Epidermal melanocyte (primary cell): ENCODE results near the gene CMIP.

Experiments
- DNase-seq: peaks from one replicate; pipeline ENCODE4 v3.0.0; 2011; ENCODE audit warnings: low spot score; ENCODE audit not compliant: insufficient read length

Gene CMIP

DNA sequence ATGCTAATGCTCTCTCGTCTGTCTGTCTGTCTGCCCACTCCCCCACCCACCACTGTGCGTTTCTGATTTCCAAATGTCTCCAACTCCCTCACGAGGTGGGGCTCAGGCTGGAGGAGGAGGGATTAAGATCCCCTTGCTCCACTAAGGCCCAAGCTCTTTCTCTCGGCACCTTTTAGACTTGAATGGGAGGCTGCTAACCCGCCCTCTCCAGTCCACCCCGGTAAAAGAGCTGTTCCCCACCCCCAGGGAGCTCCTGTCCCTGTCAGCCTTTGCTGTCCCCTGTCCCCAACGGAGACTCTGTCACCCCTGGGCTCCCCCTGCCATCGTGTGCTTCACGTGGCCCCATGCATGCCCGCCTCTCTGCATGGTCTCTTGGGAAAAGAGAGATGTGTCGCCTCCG, 266.0 kb downstream of the CMIP start:
- no peak for DNase-seq

- DNase-seq, result peak; percentile 81
Measured at GRCh38 chr16:81711657-81712319, 267.2 kb downstream of the CMIP start.

- DNase-seq, result no peak
Measured at GRCh38 chr16:81712681-81713080, 268.1 kb downstream of the CMIP start.

DNA sequence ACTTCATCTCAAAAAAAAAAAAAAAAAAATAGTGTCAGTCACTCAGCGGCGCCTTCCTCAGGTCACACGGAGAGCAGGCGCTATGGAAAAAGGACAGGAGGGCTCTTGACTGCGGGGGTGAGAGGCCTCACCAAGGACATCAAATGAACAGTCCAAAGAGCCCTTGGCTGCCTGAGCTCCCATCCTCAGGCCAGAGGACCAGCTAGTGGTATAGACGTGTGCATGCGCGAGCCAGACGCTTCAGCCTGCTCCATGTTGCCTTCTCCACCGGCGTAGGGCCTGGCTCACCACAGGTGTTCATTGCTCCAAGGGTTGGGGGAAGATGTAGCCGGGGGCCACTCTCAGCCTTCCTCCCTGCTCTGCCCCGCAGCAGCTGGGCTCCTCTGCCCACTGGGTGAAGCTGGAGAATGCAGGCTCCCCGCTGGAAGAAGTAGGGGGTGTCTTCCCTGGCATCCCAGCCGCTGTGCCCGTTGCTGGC, 268.7 kb downstream of the CMIP start:
- DNase-seq, result no peak

DNA sequence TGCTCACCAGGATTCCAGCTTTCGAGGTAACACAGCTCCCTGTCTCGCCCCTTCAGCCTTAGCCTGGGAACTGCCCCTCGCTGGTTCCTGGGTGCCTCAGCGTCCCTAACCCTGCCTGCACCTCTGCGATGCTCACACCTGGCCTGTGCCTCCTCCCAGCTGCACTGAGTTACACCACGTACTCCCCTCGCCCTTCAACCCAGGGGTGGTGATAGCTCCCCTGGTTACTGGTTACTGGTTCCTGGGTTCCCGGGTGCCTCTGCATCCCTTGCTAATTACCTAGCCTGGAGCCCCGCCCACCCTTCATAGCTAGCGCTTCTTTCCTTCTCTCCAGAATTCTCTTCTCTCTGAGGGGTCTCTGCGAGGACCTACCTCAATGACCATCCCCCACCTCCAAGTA, 269.2 kb downstream of the CMIP start:
- no peak for DNase-seq

- DNase-seq, result no peak
Measured at GRCh38 chr16:81714583-81714982, 270.0 kb downstream of the CMIP start.

- no peak for DNase-seq
Measured at GRCh38 chr16:81715358-81716196, 271.0 kb downstream of the CMIP start.

- no peak for DNase-seq
Measured at GRCh38 chr16:81716478-81717225, 272.0 kb downstream of the CMIP start.

GRCh38 chr16:81717662-81718189, 273.1 kb downstream of the CMIP start:
- DNase-seq, result no peak

GRCh38 chr16:81718637-81719036, 274.0 kb downstream of the CMIP start:
- no peak for DNase-seq

- no peak for DNase-seq
Measured at GRCh38 chr16:81719993-81720392, 275.4 kb downstream of the CMIP start.

DNA sequence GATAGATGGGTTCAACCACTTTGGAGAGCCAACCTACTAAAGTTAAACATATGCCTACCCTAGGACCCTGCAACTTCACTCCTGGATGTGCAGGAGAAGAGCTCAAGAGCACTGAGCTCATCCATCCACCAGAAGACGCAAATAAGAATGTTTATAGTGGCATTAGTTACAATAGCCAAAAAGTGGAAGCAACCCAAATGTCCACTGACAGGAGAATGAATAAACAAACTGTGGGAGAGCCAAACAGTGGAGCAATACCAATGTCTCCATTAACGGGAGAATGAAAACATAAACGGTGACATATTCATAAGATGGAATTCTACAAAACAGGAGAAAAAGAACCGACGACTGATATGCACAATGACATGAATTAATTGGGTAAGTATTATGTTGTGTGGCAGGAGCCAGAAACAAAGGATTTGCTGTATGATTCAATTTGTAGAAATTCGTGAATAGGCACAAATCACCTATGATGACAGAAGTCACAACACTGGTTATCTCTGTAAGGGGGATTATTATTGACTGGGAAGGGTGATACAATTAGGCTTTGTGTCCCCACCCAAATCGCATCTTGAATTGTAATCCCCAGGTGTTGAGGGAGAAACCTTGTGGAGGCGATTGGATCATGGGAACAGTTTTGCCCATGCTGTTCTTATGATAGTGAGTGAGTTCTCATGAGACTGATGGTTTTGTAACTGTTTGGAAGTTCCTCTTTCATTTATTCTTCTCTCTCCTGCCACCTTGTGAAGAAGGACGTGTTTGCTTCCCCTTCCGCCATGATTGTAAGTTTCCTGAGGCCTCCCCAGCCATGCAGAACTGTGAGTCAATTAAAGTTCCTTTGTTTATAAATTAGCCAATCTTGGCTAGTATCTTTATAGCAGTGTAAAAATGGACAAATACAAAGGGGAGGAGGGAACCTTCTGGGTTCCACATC, 276.6 kb downstream of the CMIP start:
- no peak for DNase-seq

DNA sequence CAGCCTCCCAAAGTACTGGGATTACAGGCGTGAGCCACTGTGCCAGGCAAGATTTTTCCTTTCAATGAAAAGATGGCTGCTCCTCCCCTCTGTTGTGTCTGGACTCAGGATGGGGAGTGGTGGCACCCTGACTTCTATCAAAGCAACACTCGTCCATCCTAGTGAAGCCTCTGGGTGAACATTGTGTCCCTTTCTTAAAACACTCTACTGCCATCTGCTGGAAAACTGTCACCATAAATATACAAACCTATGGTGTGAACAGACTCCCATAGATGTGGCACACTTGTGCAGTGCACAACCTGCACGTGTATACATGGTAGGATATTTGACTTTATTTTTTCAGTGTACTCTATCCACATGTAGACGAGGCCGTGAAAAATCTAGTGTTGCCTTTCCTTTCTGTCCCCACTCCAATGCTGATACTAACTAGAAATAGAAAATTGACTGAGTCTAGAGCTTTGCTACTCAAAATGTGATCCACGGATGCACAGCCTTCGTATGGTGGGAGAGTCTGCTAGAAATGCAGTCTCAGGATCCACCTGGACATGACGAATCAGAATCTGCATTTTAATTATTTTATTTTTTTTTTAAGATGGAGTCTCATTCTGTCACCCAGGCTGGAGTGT, 278.6 kb downstream of the CMIP start:
- DNase-seq, result peak; percentile 78

- DNase-seq, result no peak
Measured at GRCh38 chr16:81728435-81728834, 283.8 kb downstream of the CMIP start.

- DNase-seq, result no peak
Measured at GRCh38 chr16:81729451-81729850, 284.8 kb downstream of the CMIP start.

DNA sequence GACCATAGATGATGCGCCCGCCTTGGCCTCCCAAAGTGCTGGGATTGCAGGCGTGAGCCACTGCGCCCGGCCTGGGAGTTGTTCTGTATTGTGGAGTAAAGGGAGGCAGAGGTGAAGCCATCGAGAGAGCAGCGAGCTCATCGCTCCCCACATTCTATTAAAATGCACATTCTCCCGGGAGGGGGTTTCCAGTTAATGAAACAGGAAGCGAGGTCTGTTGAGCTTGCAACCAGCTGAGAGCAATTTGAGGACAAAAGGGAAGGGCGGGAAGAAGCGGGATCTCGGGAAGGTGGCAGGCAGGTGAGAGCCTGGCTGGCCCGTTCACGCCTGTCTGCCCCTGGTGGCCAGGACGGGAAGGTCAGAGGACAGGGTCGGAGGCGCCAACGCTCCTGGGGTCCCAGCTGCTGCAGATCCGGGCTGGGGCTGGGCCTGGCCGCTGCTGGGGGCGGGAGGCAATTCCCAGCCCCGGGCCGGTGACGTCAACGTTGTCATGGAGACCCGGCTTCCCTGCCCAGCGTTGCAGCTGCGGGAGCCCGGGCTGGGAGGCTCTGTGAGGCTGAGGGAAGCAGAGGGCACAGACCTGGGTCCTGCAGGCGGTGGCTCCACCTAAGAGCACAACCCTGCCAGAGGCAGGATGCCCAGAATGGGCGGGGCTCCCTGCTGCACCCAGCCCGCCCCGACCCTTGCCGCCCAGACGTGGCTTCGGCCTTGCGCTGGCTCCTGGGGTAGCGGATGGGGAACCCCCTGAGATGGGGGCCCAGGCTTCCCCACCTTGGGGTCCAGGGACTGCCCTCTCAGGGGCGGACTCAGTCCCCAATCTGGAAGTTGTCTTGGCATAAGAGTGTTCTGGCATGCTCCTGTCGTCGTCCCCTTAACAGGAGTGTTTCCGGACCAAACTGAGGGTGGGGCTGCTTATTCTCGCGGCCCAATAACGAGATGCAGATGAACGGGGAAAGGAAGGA, 285.8 kb downstream of the CMIP start:
- DNase-seq, result peak; percentile 72

- no peak for DNase-seq
Measured at GRCh38 chr16:81731649-81732048, 287.0 kb downstream of the CMIP start.

DNA sequence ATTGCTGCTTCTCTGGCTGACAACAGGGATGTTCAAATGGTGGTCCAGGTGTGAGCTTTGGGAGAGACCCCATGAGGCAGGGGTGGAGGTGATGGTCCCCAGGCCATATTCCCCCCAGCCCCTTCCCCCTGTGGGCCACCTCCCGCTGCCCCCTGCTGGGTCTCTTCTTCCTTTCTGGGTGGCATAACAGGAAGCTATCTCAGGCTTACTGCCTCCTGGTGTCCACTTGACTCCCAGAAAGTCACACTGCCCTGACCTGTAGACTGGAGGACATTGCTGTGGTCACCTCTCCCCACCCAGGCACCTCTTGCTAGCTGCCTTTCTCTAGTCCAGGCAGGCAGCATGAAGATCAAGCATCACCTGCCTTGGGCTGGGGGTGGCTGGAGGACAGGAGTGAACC, 288.1 kb downstream of the CMIP start:
- no peak for DNase-seq

DNA sequence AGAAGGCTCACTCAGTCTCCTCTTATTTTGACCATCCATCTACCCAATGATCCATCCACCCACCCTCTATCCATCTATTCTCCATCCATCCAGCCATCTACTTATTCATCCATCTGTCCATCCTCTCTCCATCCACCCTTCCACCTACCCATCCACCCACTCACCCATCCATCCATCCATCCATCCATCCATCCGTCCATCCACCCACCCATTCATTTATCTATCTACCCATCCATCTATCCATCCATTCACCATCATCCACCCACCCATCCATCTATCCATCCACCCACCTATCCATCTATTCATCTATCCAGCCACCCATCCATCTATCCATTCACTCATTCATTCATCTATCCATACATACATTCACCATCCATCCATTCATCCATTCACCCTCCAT, 288.7 kb downstream of the CMIP start:
- DNase-seq, result no peak
